Esophagus muscularis mucosa (tissue), 3 donors: ENCODE data around the gene LNPEP.

Source experiments
- POLR2A ChIP-seq: fragments of 450-650 bp; IDR thresholded peaks from one replicate; pipeline ENCODE4 v1.6.1; 2017; ENCODE audit warnings: antibody characterized with exemption, moderate library complexity, mild to moderate bottlenecking, low read depth
- POLR2AphosphoS5 ChIP-seq, 2 donors: sonication (generic); formaldehyde crosslinking; IDR thresholded peaks; one replicate each; pipeline ENCODE4 v1.6.1; 2017; ENCODE audit warnings: antibody characterized with exemption in 2 of 2
- TF ChIP-seq, protein P1 (sequence below), 3 experiments: fragments of 200-600 bp in 2 of 3; fragments of 450-650 bp in 1 of 3; sonication (generic) in 2 of 3; IDR thresholded peaks; one replicate each; pipeline ENCODE4 v1.5.1; 2017 to 2019; ENCODE audit warnings: antibody characterized with exemption in 3 of 3, mild to moderate bottlenecking in 2 of 3, moderate library complexity in 1 of 3

DNA sequence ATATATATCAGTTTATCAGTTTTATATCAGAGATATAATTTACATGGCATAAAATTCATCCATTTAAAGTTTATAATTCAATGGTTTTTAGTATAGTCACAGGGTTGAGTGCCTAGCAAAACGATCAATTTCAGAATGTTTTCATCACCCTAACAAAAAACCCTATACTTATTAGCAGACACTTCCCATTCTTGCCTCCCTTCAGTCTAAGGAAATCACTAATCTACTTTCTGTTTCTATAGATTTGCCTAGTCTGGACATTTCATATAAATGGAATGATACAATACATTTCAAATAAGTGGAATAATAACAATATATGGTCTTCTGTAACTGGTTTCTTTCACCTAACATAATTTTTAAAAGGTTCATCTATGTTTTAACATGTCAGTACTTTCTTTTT is 9.6 kb upstream of the LNPEP start:
- TF ChIP-seq, protein P1, sequence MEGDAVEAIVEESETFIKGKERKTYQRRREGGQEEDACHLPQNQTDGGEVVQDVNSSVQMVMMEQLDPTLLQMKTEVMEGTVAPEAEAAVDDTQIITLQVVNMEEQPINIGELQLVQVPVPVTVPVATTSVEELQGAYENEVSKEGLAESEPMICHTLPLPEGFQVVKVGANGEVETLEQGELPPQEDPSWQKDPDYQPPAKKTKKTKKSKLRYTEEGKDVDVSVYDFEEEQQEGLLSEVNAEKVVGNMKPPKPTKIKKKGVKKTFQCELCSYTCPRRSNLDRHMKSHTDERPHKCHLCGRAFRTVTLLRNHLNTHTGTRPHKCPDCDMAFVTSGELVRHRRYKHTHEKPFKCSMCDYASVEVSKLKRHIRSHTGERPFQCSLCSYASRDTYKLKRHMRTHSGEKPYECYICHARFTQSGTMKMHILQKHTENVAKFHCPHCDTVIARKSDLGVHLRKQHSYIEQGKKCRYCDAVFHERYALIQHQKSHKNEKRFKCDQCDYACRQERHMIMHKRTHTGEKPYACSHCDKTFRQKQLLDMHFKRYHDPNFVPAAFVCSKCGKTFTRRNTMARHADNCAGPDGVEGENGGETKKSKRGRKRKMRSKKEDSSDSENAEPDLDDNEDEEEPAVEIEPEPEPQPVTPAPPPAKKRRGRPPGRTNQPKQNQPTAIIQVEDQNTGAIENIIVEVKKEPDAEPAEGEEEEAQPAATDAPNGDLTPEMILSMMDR (IDR thresholded peaks at IDR 0.05) = no peak
- TF ChIP-seq POLR2A (no peak), POLR2AphosphoS5 (IDR thresholded peaks at IDR 0.05) (no peak)
